Medulla oblongata (tissue), 1 donor: ENCODE data around the gene SOST.

Experiments used
- DNase-seq: peaks from one replicate; pipeline ENCODE4 v3.0.0-alpha.2; 2015; ENCODE audit errors: extremely low spot score

The SOST gene

DNA sequence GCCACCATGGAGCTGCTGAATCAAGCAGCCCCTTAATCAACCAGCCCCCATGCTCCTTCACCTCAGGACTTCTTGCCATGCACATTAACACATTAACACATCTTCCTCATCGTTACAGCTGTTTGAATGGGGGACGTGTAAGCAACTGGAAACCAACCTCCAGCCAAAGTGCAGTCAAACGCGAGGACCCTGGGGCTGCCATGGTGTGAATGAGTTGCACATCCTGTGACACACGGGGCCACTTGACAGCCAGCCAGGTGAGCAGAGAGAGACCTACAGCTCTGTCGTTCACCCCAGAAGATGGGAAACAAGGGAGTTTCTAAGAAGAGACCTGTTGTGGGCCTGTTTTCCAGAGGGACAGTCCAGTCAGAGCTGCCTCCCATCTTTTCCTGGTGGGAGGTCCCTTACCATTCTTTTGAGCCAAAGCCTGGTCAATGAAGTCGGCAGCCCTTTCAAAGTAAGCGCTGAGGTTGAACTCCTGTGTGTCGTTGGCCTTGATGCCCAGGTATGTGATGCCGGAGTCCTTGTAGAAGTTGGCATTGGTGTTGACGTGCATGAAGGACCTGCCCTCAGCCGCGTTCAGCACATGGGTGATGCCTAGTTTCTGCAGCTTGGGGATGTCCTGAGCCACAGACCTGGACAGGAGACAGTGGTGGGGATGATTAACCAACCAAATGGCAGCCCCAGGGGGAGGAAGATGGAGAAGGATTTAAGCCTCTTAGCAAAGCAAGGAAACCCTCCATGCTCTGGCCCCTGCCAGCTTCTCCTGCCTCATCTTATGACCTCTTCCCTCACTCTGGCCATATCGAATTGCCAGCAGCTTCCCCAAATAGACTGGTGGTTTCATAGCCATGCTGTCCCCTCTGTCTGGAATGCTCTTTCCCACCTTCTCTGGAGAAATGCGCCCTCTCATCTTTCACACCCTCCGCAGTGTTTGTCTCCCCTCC, 16.0 kb upstream of the SOST start:
- no peak for DNase-seq

DNA sequence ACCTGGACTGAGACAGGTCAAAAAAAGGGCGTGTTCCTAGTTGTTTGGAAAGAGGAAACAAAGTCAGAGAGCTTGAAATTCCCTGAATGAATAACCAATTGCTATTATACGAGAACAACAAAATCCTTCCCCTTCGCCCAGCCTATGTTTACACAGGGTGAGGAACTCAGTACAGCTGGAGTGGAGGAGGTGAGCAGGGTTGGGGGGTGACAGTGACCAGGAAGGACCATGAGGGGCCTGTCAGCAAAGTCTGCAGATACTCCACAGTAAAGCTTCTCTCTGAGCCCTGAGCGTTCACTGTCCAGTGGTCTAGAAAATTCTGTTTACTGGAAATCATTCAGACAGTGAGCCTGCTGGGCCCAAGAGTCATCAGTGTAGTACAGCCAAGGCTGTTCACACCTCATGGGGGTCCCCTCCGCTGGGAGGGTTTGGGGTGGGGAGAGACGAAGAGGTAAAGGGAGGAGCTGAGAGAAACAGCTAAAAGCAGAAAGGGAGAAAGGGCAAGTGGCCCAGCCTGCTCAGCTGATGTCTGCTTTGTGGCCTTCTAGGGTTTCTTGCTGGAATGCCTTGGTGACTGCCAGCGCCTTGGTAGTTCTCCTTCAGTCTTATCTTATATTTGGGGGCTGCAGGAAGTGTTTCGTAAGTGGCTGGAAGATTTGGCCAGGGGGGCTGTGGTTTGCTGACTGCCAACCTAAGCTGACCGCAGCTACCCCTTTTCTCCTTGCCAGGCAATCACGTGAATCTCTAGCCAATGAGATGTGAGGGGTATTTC, 14.5 kb upstream of the SOST start:
- peak; percentile 73 for DNase-seq

DNA sequence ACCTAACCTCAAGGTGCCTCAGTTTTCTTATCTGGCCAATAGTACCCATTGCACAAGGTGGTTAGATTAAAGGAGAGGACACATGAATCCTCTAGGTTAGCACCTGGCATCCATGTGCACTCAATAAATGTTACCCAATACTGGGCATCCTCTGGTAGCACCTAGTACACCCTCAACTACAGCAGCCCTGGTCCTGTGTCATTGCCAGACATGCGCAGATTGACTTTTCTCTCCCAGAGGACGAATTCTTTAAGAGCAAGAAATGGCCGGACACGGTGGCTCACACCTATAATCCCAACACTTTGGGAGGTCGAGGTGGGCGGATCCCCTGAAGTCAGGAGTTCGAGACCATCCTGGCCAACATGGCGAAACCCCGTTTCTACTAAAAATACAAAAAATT, 12.9 kb upstream of the SOST start:
- no peak for DNase-seq

DNA sequence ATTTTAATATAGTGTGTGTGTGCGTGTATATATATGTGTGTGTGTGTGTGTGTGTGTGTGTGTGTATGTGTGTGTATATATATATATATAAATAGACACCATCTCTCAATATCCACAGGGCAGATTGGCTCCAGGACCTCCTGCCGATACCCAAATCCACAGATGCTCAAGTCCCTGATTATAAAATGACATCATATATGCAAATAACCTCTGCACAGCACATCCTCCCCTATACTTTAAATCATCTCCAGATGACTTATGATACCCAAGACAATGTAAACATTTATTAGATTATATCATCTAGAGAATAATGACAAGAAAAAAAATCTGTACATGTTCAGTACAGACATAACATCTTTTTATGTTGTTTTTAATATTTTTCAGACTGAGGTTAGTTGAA, 12.4 kb upstream of the SOST start:
- DNase-seq = no peak

DNA sequence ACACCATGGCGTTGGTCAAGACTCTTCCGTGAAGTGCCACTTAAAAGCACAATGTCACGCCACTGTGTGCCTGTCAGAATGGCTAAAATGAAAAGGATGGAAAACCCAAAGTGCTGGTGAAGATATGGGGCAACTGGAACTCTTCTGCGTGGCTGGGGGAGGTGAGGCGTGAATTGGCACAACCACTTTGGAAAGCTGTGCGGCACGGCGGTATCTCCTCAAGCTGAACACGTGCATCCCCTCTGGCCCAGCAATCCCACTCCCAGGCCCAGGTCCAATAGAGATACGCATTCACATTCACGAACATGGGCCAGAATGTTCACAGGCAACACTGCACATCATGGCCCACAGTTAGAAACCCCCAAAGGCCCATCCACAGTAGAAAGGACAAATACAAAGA, 11.3 kb upstream of the SOST start:
- DNase-seq = no peak

DNA sequence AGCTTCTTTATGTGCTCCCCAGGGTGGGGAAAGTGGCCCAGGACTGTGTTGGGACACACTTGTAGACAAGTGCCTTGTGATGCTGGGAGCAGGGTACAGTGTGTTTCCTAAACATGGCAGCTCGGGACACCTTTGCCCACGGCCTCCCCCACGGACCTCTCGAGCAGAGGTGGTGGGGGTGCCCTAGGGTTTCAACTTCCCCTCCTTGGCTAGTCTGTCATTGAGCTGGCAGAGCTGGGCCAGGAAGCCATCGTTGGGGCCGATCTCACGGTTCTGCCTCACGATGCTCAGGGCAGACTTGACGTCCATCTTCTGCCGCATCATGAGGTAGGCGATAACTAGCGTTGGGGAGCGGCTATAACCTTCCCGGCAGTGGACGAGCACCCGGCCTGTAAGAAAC, 10.8 kb upstream of the SOST start:
- no peak for DNase-seq

DNA sequence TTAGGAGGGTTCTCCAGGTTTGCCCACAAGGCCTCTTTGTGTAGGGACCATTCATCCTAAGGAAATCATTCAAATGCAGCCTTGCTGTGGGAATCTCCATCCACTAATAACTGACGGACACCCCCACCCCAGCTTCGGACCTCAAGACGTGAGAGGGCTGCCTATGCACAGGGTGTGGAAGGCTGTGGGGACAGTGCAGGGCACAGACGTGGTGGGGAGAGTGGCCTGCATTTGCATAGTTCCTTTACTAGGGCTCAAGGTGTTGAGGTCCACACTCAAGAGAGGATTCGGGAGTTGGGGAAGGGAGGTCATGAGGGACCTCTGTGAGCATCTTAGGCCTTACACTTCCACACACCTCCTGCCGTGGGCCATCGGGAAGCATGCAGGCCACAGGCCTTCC, 10.4 kb upstream of the SOST start:
- no peak for DNase-seq

DNA sequence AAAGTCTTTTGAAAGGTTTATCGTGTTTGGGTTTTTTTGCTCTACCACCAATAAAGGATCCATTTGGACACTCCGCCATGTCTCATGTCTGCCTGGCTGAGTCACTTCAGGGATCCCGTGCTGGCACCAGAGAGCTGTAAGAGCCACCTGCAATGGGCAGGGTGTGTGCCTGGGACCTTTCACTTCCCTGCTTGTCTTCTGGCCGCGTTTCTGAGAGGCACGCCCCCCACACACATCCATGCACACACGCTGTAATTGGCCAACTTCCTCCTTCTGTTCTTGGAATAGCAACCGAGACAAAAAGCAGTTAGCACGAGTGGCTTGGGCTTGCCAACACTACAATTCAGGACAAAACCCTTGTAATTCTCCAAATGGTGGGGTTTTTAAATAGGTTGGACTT, 9.8 kb upstream of the SOST start:
- peak; percentile 81 for DNase-seq

DNA sequence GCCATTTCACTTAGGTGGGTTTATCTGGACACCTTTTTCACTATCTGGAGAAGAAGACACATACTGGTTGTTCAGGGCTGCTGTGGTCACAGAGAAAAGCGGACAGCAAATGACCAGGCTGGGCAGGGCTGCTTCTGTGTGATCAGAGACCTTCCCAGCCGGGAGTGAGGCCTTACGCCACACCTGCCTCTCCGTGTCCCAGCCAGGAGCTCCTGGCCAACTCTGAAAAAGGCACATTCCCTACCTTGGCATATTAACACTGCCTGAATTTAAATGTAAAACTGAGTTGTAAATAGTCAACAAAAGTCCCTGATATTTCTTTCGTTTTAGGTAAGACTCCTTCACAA, 9.1 kb upstream of the SOST start:
- DNase-seq = no peak

DNA sequence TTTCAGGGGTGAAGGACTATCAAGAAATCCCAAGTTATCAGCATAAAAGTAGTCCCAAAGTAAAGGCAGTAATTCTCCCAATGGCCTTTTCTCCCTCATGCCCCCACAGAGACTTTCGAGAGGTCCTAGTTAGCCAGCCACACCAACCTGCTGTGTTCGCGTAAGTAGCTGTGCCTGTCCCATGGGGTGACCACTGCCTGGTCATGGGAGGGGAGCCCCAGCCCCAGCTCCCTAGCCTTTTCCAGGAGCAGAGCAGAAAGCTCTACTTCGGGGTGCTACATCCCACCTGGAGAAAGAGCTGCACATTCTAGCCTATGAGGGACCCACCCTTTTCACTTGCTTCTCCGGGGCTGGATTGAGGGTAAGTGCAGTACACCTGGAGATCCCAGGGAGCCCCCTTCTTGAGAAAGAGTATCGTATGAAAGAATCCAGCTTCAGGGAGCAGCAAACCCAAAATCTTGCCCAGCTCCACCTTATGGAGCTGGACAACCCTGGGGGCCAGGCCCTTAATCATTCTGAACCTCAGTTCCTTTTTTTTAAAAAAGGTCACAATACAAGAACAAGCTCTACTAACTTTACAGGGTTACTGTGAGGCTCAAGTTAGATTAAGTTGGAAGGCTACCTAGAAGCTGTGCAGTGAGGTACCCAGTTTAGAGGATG, 8.6 kb upstream of the SOST start:
- no peak for DNase-seq

DNA sequence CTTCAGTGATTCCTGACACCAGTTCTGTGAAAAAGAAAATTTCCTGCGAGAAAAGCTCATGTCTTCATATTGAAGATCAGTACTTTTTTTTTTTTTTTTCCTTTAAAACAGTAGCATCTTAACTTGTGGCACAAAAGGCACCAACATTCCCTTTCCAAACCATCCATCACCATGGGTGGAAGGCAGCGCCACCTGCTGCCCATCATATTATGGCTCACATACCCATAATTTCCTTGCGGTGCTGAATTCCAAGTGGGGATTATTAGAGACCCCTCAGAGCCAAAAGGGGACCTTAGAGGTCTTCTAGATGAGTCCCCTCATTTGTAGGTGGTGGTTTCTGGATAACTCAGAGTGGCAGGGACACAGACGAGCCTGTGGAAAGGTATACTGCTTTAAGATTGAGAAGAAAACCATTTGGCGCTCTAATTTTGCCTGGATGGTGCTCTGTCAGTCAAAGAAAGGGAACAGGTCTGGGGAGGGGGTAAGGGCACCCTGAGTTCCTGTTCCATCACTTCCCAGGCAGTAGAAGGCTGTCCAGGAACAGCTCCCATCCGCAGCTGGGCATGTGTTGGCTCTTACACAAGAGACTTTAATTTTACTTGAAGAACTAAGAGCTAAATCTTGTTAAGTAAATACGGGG, 7.9 kb upstream of the SOST start:
- DNase-seq = peak; percentile 77

DNA sequence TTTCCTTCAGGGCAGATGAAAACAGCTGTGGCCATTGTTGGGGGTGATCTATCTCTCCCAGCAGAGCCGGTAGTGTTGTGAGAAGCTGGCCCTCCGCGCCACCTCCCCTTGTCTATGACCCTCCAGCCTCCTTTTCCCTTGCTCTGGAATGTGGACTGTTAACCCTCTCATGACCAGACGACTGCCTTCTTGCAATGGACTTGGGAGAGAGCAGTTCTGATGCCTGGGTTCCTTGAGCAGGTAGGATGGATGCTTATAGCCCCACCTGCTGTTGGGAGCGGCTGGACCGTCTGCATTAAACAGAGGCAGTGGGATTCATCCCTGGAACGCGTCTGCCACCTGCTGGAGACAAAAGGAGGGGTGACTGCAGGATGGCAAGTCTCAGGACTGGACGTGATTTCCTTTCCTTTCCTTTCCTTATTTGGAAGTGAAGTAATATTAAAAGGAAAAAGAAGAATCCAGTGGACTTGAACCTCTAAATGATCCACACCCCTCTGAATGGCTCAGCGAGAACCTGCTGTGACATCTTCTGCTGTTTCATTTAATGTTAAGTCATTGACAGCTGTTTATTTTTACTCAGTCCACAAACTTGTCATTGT, 1.8 kb upstream of the SOST start:
- DNase-seq = peak; percentile 97

DNA sequence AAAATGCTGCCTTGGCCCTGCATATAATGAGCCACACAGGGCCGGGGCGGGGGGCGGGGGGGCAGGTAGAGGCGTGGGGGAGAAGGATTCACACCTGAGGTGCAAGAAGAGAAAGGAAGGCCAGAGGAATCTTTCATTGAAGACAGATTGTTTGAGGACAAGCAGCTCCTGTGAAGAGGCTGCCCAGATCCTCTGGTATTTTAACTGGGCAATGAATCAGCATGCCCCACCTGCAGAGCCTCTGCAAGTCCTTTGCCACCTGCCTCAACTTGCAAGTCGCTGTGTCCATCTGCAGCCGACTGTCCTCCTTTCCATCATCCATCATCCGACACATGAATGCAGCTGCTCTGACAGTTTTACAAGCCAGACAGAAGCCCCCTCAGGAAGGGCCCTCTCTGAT, 1.2 kb upstream of the SOST start:
- no peak for DNase-seq

DNA sequence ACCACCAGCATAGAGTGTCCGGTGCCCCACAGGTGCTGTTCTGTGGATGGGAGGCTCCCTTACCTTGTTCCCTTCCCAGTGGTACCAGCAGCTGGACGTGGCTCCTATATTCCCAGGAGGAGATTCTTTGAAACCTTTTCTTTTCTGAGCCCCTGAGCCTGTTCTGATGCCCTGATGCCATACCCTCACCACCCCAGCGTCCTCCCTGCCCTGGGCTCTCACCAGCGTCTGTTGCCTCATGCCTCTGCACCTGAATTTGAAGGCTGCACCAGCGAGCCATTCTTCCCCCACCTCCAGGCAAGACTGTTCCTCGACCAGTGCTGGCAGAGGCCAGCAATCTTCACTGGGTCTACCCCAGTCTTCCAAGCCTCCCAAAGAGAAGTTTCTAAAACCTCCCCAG, 505 bp downstream of the SOST start:
- no peak for DNase-seq

DNA sequence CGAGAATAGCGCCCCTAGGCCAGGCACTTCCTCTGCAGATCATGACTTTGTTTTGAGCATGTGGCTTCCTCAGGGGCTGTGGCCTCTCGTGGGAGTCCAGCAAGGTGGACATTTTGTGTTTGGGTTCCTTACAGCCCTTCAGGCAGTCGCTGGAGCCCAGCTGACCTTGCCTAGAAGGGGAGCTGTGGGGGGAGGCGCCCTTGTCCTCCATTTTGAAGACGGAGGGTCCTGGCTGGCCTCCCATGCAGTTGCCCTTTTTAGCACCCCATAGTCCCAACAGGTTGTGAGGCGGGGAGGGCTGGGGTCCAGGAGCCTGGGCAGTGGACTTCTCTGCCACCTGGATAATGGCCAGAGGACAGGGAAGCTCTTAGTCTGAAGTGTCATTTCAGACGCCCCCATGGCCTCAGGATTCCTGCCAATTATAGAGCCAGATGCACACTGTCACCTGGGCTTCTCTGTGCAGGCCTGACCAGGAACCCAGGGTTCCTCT, 1.4 kb downstream of the SOST start:
- DNase-seq = no peak

DNA sequence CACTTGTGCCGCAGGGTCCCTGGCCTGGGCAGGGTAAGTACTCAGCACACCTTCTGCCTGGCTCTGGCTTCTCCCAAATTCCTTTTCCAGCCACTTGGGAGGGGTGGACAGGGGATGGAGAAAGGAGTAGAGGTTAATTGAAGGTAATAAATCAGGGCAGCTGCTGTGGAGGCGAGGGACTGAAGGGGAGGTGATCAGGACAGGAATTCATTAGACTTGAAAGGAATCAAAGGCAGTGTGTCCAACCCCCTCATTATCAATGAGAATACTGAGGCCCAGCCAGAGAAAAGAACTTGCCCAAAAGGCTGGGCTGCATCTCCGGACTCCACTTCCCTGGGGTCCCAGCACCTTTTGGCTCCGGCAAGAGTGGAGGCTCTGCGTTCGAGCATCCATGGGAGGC, 2.4 kb downstream of the SOST start:
- no peak for DNase-seq

DNA sequence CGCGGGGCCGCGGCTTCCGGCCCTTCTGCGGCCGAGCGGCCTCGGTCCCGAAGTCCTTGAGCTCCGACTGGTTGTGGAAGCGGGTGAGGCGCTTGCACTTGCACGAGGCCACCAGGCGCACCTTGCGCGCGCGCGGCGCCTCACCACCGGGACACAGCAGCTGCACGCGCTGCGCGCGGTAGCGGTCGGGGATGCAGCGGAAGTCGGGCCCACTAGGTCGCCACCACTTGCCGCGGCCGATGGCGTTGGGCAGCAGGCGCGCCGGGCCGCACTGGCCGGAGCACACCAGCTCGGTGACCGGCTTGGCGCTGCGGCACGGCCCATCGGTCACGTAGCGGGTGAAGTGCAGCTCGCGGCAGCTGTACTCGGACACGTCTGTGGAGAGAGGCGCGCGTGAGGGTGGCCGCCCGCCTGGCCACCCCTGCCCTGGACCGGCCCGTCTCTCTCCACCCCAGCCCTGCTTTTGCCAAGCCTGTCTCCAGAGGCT, 3.2 kb downstream of the SOST start:
- no peak for DNase-seq

DNA sequence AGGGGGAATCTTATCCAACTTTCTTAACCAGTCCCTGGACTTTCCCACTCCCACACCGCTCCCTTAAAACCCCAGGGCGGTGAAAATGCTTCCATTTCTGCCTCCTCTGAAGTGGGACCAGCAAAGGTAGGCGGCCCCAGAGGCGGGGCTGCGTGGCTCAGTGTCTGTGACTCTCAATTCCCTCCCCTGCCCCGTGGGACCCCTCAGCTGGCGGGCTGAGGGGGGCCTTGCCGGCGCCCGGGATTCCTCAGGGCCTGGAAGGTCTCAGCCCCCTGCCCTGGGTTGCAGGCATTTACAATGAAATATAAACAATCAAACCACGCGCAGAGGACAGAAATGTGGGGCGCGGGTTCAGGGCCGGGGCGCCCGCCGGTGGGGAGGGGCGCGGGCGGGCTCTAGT, 3.6 kb downstream of the SOST start:
- DNase-seq = no peak

DNA sequence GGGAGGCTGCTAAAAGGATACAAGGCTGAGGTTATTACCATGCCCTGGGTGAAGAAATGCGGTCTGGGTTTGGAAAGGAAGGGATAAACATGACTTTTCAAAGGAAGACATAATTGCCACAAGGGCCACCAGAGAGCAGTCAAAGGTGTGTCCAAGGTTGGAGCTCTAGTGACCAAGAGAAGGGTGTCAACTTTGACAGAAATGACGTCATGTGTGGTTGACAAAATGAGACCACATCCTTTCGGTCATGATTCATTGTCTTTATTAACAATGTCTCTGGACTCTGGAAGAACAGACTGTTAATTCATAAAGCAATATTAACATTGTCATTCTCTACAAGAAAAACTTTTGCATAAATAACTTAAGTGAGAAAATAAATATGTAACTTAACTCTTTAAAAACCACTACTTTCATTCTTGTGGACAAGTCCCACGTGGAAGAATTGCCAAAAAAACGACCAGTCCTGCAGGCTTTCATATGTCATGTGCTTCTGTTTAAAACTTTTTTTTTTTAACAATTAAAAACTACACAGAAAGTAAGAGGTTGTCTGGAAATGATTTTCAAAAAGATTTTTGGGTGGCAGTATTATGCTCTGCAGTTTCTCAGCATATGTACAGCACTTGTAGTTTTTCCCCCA, 5.0 kb downstream of the SOST start:
- DNase-seq = no peak

DNA sequence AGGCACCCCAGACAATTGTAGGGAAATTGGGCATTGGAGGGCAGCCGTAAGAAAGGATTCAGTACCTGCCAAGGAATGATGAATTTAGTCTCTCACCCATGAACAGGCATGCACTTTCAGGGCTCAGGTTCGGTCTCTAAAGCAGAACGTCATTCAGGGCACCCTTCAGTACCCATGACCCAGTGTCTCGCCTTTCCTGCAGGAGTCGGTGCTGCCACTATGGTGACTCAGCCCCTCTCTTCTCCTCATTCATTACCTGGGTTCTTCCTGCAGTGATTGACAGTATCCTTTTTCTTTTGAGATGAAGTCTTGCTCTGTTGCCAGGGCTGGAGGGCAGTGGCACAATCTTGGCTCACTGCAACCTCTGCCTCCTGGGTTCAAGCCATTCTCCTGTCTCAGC, 8.4 kb downstream of the SOST start:
- DNase-seq = no peak

DNA sequence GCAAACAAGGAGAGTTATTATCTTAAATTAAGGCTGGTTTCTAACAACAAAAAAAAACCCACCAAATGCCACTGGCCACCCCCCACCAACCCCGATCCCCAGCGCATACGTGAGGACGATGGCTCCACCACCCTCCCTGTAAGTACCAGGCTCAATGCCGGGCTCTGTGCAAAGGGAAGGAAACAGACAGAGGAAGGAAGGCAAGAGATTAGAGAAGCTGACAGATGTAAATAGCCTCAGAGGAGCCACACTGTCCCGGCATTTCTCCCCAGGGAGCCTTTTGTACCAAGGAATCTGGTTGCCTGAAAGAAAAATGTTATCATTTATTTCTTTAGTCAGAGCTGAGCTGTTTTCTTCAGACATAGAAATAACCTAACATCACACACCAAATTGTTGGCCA, 13.1 kb downstream of the SOST start:
- DNase-seq = no peak
